Lower lobe of right lung (tissue), 2 donors: Measurements from ENCODE around the gene FBXW4. TPM values are rescaled to one million over a fixed set of nuclear protein-coding genes. Genes with fewer than 3 reads are reported as not detected.

ENCODE experiments used
- ATAC-seq, 2 donors: fragments of 200-7000 bp; cut with Tn5 transposase; one replicate each; pipeline ENCODE4 v1.9.1; 2020 to 2022; ENCODE audit warnings: mild to moderate bottlenecking in 2 of 2, moderate library complexity in 2 of 2
- DNase-seq: peaks from one replicate; pipeline ENCODE4 v3.0.0-alpha.2; 2020
- H3K27ac ChIP-seq: fragments of 200-600 bp; one replicate; pipeline ENCODE4 v1.8.0; 2022
- H3K27me3 ChIP-seq: fragments of 200-600 bp; one replicate; pipeline ENCODE4 v1.8.0; 2022; ENCODE audit warnings: low read depth
- H3K36me3 ChIP-seq: fragments of 200-600 bp; one replicate; pipeline ENCODE4 v1.8.0; 2022; ENCODE audit warnings: mild to moderate bottlenecking
- H3K4me1 ChIP-seq: fragments of 200-600 bp; one replicate; pipeline ENCODE4 v1.8.0; 2022
- H3K4me3 ChIP-seq: fragments of 200-600 bp; one replicate; pipeline ENCODE4 v1.8.0; 2022; ENCODE audit warnings: mild to moderate bottlenecking
- H3K9me3 ChIP-seq: fragments of 200-600 bp; one replicate; pipeline ENCODE4 v1.8.0; 2022
- CTCF ChIP-seq: fragments of 200-600 bp; IDR thresholded peaks from one replicate; pipeline ENCODE4 v1.8.0; 2022; ENCODE audit warnings: antibody characterized with exemption, mild to moderate bottlenecking
- intact Hi-C: fragments of 100-400 bp; cut with DNase I; formaldehyde crosslinking; loops from one replicate; pipeline ENCODE4 v1.11.0; 2022
- total RNA-seq: library from RNA; stranded (reverse); fragmentation: NEBNext Ultra II Directional; extraction: Animal tissue kit (Norgen Biotek cat#: 25700); gene quantifications from one replicate; pipeline ENCODE4 v1.2.1, GENCODE V29; 2021
- donor health status: DM: no; HTN: yes; CAD: no; lungs with severe emphysema.

The FBXW4 gene
- total RNA-seq, 1 donor from 2014 or later, result 88.6 TPM

GRCh38 chr10:101720606-101721230, 25.7 kb upstream of the FBXW4 start:
- ATAC-seq, result no peak
- no peak for DNase-seq
- no peak overlapping the region for H3K27ac ChIP-seq
- H3K36me3 ChIP-seq, result no peaks in the 10 kb centered on the region
- no peaks in the 10 kb centered on the region for H3K4me1 ChIP-seq
- H3K9me3 ChIP-seq, result no peaks in the 10 kb centered on the region
- H3K27me3 ChIP-seq, result no peaks in the 10 kb centered on the region
- TF ChIP-seq CTCF, result no peak
- H3K4me3 ChIP-seq, result no peak overlapping the region
- intact Hi-C loops, result no loop called here

DNA sequence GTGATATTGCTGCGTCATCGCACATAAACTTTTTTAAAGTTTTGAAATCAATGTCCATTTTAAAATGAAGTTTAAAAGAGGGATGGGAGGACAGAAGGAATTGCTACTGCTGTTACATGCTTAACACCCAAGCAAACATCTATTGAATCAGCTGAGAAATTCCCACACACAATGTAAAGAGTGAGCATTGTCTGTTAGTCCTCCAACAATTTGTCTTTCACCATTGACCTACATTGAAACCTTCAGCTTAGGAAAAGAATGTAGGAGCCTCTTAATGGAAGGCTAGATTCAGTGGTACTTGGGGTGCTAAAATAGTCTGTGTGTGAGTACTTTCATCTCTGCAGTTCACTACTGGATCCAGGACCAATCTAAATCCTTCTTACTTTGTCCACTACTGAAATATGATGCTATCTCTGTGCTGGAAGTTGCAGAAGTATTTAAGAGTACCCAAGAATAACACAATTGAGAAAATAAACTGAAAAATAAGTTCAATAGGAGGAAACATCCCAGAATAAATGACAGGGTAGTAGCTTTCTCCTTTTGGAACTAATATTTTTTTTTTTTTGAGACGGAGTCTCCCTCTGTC, 23.8 kb upstream of the FBXW4 start:
- no peaks in the 10 kb centered on the region for H3K4me1 ChIP-seq
- H3K36me3 ChIP-seq, result no peaks in the 10 kb centered on the region
- no peaks in the 10 kb centered on the region for H3K9me3 ChIP-seq
- H3K4me3 ChIP-seq, result no peak overlapping the region
- H3K27ac ChIP-seq, result no peak overlapping the region
- no peaks in the 10 kb centered on the region for H3K27me3 ChIP-seq
- TF ChIP-seq CTCF, result no peak
- DNase-seq (no peak), ATAC-seq (no peak)
- intact Hi-C loops, result no loop called here

GRCh38 chr10:101716891-101717659, 22.1 kb upstream of the FBXW4 start:
- intact Hi-C loops, result no loop called here
- no peaks in the 10 kb centered on the region for H3K9me3 ChIP-seq
- no peak for TF ChIP-seq CTCF
- H3K4me3 ChIP-seq, result no peak overlapping the region
- no peaks in the 10 kb centered on the region for H3K36me3 ChIP-seq
- H3K27ac ChIP-seq, result no peak overlapping the region
- no peaks in the 10 kb centered on the region for H3K4me1 ChIP-seq
- DNase-seq, result no peak
- no peaks in the 10 kb centered on the region for H3K27me3 ChIP-seq
- ATAC-seq, result no peak

- no peak overlapping the region for H3K27ac ChIP-seq
- H3K4me1 ChIP-seq, result no peaks in the 10 kb centered on the region
- DNase-seq, result no peak
- no peak for ATAC-seq
- H3K36me3 ChIP-seq, result no peaks in the 10 kb centered on the region
- H3K4me3 ChIP-seq, result no peak overlapping the region
- H3K9me3 ChIP-seq, result no peaks in the 10 kb centered on the region
- H3K27me3 ChIP-seq, result peaks cover under 1% of the 10 kb centered on the region
- intact Hi-C loops, result no loop called here
- TF ChIP-seq CTCF, result no peak
Observed at GRCh38 chr10:101712997-101713396, 18.0 kb upstream of the FBXW4 start.

- H3K36me3 ChIP-seq, result no peaks in the 10 kb centered on the region
- intact Hi-C loops, result no loop called here
- DNase-seq, result no peak
- H3K9me3 ChIP-seq, result no peaks in the 10 kb centered on the region
- H3K4me1 ChIP-seq, result no peaks in the 10 kb centered on the region
- TF ChIP-seq CTCF, result no peak
- ATAC-seq, result no peak
- H3K4me3 ChIP-seq, result no peak overlapping the region
- peaks cover 14% of the 10 kb centered on the region for H3K27me3 ChIP-seq
- H3K27ac ChIP-seq, result no peak overlapping the region
Observed at GRCh38 chr10:101710793-101711192, 15.8 kb upstream of the FBXW4 start.
